KOPT-K1 (cell line): ENCODE data around the gene SLITRK5.

ENCODE experiments used
- H3K27ac ChIP-seq: fragments of 200-600 bp; sonication (generic); 2 replicates; pipeline ENCODE4 v1.5.1; 2016; ENCODE audit warnings: antibody characterized with exemption, mild to moderate bottlenecking, low read depth, low read length; ENCODE audit not compliant: poor library complexity, severe bottlenecking
- H3K36me3 ChIP-seq: fragments of 200-600 bp; sonication (generic); 2 replicates; pipeline ENCODE4 v1.5.1; 2017; ENCODE audit warnings: antibody characterized with exemption, mild to moderate bottlenecking, low read length, moderate library complexity; ENCODE audit not compliant: insufficient read depth
- H3K9me3 ChIP-seq: fragments of 200-600 bp; sonication (generic); 2 replicates; pipeline ENCODE4 v1.5.1; 2017; ENCODE audit warnings: antibody characterized with exemption, low read length, mild to moderate bottlenecking; ENCODE audit not compliant: insufficient read depth, poor library complexity, severe bottlenecking

SLITRK5 gene

GRCh38 chr13:87671031-87671752 lies at the start of gene SLITRK5:
Gene SLITRK5 (plus strand): TSS chr13:87671371. CDS start chr13:87675389, 4,018 bp downstream.
- H3K36me3 ChIP-seq, result no peaks in the 10 kb centered on the region
- H3K9me3 ChIP-seq, result no peaks in the 10 kb centered on the region
- H3K27ac ChIP-seq, result no peak within 1 kb of the TSS

- Histone ChIP-seq H3K36me3 (no peaks in the 10 kb centered on the region), H3K27ac (no peak overlapping the region), H3K9me3 (no peaks in the 10 kb centered on the region)
Observed at GRCh38 chr13:87622971-87623370, 48.2 kb upstream of the SLITRK5 start.

GRCh38 chr13:87656306-87656705 lies 14.9 kb upstream of the SLITRK5 start:
- H3K9me3 ChIP-seq, result no peaks in the 10 kb centered on the region
- no peak overlapping the region for H3K27ac ChIP-seq
- no peaks in the 10 kb centered on the region for H3K36me3 ChIP-seq

GRCh38 chr13:87661471-87661870 lies 9.7 kb upstream of the SLITRK5 start:
- Histone ChIP-seq H3K36me3 (no peaks in the 10 kb centered on the region), H3K27ac (no peak overlapping the region), H3K9me3 (no peaks in the 10 kb centered on the region)

GRCh38 chr13:87666831-87667230 lies 4.3 kb upstream of the SLITRK5 start:
- Histone ChIP-seq H3K36me3 (no peaks in the 10 kb centered on the region), H3K9me3 (no peaks in the 10 kb centered on the region), H3K27ac (no peak overlapping the region)

- no peaks in the 10 kb centered on the region for H3K36me3 ChIP-seq
- H3K9me3 ChIP-seq, result no peaks in the 10 kb centered on the region
- H3K27ac ChIP-seq, result no peak overlapping the region
Observed at GRCh38 chr13:87667686-87668085, 3.5 kb upstream of the SLITRK5 start.

GRCh38 chr13:87669379-87669978 lies 1.7 kb upstream of the SLITRK5 start:
- H3K36me3 ChIP-seq, result no peaks in the 10 kb centered on the region
- H3K9me3 ChIP-seq, result no peaks in the 10 kb centered on the region
- no peak overlapping the region for H3K27ac ChIP-seq

GRCh38 chr13:87671753-87672605 lies 808 bp downstream of the SLITRK5 start:
- Histone ChIP-seq H3K36me3 (no peaks in the 10 kb centered on the region), H3K9me3 (no peaks in the 10 kb centered on the region), H3K27ac (no peak overlapping the region)

- H3K36me3 ChIP-seq, result no peaks in the 10 kb centered on the region
- H3K9me3 ChIP-seq, result no peaks in the 10 kb centered on the region
- H3K27ac ChIP-seq, result no peak overlapping the region
Observed at GRCh38 chr13:87674247-87674738, 3.1 kb downstream of the SLITRK5 start.

GRCh38 chr13:87675851-87676250 lies 4.7 kb downstream of the SLITRK5 start:
- no peak overlapping the region for H3K27ac ChIP-seq
- H3K9me3 ChIP-seq, result no peaks in the 10 kb centered on the region
- H3K36me3 ChIP-seq, result no peaks in the 10 kb centered on the region

GRCh38 chr13:87676254-87677042 lies 5.3 kb downstream of the SLITRK5 start:
- no peaks in the 10 kb centered on the region for H3K9me3 ChIP-seq
- no peaks in the 10 kb centered on the region for H3K36me3 ChIP-seq
- H3K27ac ChIP-seq, result no peak overlapping the region

GRCh38 chr13:87677043-87677495 lies 5.9 kb downstream of the SLITRK5 start:
- H3K36me3 ChIP-seq, result no peaks in the 10 kb centered on the region
- no peak overlapping the region for H3K27ac ChIP-seq
- H3K9me3 ChIP-seq, result no peaks in the 10 kb centered on the region

GRCh38 chr13:87677496-87678371 lies 6.6 kb downstream of the SLITRK5 start:
- Histone ChIP-seq H3K36me3 (no peaks in the 10 kb centered on the region), H3K27ac (no peak overlapping the region), H3K9me3 (no peaks in the 10 kb centered on the region)

GRCh38 chr13:87678372-87678752 lies 7.2 kb downstream of the SLITRK5 start:
- no peaks in the 10 kb centered on the region for H3K36me3 ChIP-seq
- no peaks in the 10 kb centered on the region for H3K9me3 ChIP-seq
- no peak overlapping the region for H3K27ac ChIP-seq
